PFSK-1 (cell line): ENCODE data around the gene PCDHGB1.

Experiments used
- FOXP2 ChIP-seq: optimal IDR thresholded peaks from 2 replicates; pipeline ENCODE3; 2011; ENCODE audit warnings: borderline replicate concordance, control low read depth, inconsistent platforms; ENCODE audit not compliant: insufficient read depth; ENCODE audit errors: extremely low read length, extremely low read depth
- POLR2AphosphoS5 ChIP-seq: IDR thresholded peaks from 2 replicates; pipeline ENCODE4 v1.6.1; 2012; ENCODE audit warnings: low read depth, mild to moderate bottlenecking, control low read depth, low read length, moderate library complexity
- REST ChIP-seq, 2 experiments: IDR thresholded peaks; 2 replicates each; pipeline versions ENCODE4 v1.6.1 to v1.8.0; 2011 to 2012; ENCODE audit warnings: low read depth in 2 of 2, low read length in 2 of 2, control low read depth in 1 of 2, inconsistent platforms in 1 of 2, mild to moderate bottlenecking in 1 of 2, moderate library complexity in 1 of 2; ENCODE audit not compliant: insufficient read depth in 1 of 2
- SIN3A ChIP-seq: IDR thresholded peaks from 2 replicates; pipeline ENCODE4 v1.6.1; 2012; ENCODE audit warnings: mild to moderate bottlenecking, low read length, moderate library complexity, borderline replicate concordance; ENCODE audit not compliant: insufficient read depth
- TAF1 ChIP-seq: IDR thresholded peaks from 2 replicates; pipeline ENCODE4 v1.6.1; 2012; ENCODE audit warnings: low read length, control low read depth, borderline replicate concordance; ENCODE audit not compliant: insufficient read depth

GRCh38 chr5:141363952-141364660 lies 14.2 kb downstream of the PCDHGB1 start, which contains the start of gene PCDHGA5:
- no peak for TF ChIP-seq REST (IDR thresholded peaks at IDR 0.05; ENCODE audit: insufficient read depth in 1 of 2, low read depth in 2 of 2, low read length in 2 of 2)
- no peak for TF ChIP-seq POLR2AphosphoS5
- no peak for TF ChIP-seq TAF1
- TF ChIP-seq SIN3A = no peak
- no peak for TF ChIP-seq FOXP2
